Hindlimb muscle (tissue), 1 donor: ENCODE results near the gene DCAF5. TPM values are rescaled to one million over a fixed set of nuclear protein-coding genes. Genes with fewer than 3 reads are reported as not detected.
"Not testable (repeated sequence)": the region's sequence is repeated elsewhere in the genome, so short reads cannot be mapped to it uniquely, and the experiment has no call there.

Source experiments
- DNase-seq: peaks from one replicate; pipeline ENCODE4 v3.0.0-alpha.2; 2013
- polyA plus RNA-seq: library from polyadenylated mRNA; unstranded; fragments of 120-200 nt; gene quantifications from one replicate; pipeline ENCODE4 v1.2.1, GENCODE V29; 2013; ENCODE audit not compliant: insufficient read length

The DCAF5 gene, protein sequence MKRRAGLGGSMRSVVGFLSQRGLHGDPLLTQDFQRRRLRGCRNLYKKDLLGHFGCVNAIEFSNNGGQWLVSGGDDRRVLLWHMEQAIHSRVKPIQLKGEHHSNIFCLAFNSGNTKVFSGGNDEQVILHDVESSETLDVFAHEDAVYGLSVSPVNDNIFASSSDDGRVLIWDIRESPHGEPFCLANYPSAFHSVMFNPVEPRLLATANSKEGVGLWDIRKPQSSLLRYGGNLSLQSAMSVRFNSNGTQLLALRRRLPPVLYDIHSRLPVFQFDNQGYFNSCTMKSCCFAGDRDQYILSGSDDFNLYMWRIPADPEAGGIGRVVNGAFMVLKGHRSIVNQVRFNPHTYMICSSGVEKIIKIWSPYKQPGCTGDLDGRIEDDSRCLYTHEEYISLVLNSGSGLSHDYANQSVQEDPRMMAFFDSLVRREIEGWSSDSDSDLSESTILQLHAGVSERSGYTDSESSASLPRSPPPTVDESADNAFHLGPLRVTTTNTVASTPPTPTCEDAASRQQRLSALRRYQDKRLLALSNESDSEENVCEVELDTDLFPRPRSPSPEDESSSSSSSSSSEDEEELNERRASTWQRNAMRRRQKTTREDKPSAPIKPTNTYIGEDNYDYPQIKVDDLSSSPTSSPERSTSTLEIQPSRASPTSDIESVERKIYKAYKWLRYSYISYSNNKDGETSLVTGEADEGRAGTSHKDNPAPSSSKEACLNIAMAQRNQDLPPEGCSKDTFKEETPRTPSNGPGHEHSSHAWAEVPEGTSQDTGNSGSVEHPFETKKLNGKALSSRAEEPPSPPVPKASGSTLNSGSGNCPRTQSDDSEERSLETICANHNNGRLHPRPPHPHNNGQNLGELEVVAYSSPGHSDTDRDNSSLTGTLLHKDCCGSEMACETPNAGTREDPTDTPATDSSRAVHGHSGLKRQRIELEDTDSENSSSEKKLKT
- 46.9 TPM for polyA plus RNA-seq

DNA sequence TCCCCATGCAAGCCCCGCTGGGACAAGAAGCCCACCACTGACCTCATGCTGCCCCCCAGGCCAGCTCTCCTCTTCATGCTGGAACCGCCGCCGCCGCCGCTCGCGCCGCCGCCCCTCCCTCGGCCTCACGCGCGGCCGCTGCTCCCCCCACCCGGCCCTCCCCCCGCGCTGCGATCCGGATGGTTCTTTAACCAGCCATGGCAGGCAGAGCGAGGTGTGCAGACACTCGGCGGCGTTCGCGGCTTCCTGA, at the start of gene DCAF5:
DCAF5 (minus strand) TSS at position 218 of the 250 bp plus-strand sequence; CDS start at position 77, 141 bp downstream.
- DNase-seq, result no peak

DNA sequence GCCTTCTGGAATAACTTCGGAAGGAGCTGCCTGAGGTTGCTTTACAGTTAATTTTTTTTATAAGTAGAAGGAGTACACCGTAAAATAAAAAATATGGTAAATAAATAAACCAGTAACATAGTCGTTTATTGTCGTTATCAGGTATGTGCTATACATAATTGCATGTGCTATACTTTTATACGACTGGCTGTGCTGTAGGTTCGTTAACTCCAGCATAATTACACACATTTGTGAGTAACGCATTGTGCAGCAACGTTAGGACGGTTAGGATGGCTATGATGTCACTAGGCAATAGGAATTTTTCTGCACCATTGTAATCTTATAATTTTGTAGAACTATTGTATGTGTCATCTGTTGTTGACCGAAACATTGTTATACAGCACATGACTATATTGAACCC, 46.9 kb upstream of the DCAF5 start:
- DNase-seq, result no peak

DNA sequence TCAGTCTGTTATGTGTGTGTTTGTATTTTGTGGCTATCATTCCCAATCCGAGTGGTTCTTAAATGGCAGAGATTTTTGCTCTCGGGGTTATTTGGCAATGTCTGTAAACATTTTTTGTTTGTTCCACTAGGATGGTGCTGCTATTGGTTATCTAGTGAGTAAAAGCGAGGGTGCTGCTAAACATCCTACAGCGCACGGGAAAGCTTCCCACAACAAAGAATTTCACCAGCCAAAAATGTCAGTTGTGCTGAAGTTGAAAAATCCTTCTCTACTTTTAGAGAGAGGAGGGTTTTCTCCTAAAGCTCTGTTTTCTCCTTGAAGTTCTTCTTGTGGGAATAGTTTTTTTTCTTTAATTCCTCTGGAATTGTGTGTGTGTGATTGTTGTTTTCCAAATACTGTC, 40.8 kb upstream of the DCAF5 start:
- no peak for DNase-seq

DNA sequence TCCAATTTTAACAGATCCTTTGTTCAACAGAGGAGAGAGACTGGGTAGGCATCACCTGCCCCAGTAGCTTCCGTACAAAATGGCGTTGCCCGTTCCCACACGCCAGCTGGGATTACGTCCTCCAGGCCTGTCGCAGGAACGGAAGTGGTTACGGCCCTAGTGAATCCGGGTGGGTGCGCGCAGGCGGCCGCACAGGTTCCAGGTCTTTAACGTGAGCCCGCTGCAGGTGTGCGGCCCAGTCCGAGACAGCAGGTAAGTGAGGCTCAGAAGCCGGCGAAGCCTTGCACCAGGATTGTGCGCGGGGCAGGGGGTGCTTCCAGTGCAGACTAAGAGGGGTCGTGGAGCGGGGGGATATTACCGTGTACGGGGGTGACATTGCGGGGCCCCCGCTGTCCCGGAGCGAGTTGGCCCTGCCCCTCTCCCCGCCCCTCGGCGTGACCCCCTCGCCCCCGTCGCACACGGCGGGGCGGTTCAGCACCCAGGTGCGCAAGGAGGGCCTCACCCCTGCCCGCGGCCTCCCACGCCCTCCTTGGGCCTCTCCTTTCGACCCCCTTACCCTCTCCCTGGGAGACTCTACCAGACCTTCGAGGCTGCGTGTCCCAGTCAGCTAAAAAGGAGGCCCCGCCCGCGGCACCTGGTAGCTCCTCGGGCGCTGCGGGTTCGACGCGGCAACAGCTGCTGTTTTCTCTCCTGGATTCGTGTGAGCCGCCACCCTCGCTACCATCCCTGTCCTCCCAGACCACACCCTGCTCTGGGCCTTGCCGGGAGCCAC, 38.6 kb upstream of the DCAF5 start, which contains the start of gene EXD2:
EXD2 (plus strand) TSS at position 159 of the 772 bp plus-strand sequence. CDS start 17,973 bp downstream, outside the sequence.
- DNase-seq, result peak; percentile 85

DNA sequence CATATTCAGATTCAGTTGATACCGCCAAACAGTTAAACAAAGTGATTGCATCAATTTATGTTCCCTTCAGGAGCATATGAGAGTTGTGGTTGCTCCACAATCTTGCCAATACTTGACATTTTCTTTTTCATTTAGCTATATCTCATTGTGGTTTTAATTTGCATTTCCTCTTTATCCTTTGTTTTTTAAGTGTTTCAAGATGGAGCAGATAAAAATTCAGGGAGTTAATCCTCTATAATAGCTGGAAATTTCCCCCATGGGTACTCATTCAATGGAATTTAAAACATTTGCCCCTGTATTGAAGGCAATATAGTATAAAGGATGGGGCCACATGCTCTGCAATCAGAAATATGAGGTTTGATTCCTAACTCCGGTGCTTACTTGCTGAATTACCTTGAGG, 37.3 kb upstream of the DCAF5 start:
- DNase-seq, result no peak

DNA sequence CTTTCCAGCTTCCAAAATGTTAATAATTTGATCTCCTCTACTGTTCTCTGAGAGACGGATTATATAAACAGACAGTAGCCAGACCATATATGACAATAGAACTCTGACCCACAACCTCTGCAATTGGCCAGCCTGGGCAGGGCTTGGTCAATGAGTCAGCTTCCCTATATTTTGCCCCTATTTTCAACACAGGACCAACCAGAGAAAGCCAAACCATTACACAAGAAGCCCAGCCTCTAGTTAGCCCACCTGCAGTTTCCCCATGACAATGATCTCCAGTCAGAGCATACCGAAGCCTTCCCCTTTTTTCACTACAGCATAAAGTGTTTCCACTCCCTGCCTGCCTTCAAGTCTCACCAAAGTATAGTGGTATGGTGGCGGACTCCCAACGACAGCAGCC, 30.8 kb upstream of the DCAF5 start:
- no peak for DNase-seq

DNA sequence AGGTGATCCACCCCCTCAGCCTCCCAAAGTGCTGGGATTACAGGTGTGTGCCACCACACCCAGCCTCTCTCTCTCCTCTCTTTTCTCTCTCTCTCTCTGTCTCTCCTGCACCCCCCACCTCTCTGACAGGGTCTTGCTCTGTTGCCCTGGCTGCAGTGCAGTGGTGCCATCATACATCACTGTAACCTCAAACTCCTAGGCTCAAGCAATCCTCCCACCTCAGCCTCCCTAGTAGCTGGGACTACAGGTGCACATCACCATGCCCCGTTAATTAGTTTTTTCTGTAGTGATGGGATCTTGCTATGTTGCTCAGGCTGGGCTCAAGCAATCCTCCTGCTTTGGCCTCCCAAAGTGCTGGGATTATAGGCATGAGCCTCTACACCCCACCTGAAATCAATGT, 29.7 kb upstream of the DCAF5 start:
- not testable (repeated sequence) for DNase-seq

DNA sequence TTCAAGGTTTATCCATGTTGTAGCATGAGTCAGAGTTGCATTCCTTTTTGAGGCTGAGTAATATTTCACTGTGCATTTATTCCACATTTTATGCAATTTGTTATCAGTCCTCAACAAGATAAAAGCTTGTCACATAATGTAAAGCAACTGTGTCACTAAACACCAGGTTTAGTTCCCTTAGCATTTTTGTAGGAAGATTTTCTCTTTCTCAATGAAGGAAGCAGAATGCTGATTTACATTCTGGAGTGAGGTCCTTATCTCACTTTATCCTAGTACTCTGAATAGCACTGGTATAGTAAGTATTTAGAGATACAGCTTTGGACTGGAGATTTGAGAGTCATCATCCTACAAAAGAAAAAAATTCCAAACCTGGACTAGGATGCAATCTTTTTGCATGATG, 28.6 kb upstream of the DCAF5 start:
- no peak for DNase-seq

DNA sequence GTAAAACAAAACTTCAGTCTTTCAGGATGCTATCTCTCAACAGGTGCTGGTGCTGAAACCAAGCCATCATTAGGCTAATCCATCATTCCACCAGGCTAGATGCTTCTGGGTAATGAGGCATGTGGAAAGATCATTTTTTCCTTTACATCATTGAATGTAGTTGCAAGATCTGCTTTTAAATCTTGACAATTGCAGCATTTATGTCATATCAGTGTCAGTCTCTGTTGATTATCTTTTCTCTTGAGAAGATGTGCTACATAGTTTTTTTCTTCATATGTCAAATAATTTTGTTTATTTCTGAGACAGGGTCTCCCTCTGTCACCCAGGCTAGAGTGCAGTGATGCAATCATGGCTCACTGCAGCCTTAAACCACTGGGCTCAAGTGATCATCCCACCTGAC, 22.2 kb upstream of the DCAF5 start:
- DNase-seq, result no peak

DNA sequence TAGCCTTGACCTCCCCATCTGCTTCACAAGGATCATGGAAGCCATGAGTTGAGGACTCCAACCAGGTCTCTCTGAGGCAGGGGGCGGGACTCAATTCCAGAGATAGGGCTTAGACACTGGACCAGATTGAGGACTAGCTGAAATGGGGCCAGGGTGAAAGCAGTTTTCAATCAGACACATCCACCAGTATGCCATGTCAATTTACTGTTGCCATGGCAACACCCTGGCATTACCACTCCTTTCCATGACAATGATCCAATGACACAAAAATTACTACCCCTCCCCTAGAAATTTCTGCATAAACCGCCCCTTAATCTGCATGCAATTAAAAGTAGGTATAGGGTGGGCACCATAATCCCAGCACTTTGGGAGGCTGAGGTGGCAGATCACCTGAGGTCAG, 18.6 kb upstream of the DCAF5 start:
- no peak for DNase-seq

DNA sequence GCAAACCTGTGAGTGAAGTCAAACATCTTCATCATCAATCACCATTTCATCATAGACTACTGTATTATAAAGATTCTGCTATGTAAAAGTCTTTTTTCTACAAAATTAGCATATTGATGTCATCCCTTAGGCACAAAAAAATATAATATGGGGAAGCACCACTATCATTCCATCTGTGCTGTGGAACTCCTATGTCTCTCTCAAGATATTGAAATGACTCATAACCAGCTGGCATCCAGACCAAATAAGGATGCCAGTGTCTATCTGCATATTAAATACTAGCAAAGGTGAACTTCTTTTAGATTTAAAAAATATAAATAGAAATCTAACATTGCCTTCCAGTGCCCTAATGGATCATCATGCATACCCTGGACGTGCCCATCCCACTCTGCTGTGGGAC, 17.9 kb upstream of the DCAF5 start:
- DNase-seq, result no peak

DNA sequence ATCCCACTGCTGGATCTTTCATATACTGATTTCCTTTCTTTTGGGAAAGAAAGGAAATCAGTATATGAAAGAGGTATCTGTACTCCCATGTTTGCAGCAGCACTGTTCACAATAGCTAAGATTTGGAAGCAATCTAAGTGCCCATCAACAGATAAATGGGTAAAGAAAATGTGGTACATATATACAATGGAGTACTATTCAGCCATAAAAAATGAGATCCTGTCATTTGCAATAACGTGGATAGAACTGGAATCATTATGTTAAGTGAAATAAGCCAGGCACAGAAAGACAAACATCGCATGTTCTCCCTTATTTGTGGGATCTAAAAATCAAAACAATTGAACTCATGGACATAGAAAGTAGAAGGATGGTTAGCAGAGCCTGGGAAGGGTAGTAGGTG, 12.9 kb upstream of the DCAF5 start:
- DNase-seq, result not testable (repeated sequence)

DNA sequence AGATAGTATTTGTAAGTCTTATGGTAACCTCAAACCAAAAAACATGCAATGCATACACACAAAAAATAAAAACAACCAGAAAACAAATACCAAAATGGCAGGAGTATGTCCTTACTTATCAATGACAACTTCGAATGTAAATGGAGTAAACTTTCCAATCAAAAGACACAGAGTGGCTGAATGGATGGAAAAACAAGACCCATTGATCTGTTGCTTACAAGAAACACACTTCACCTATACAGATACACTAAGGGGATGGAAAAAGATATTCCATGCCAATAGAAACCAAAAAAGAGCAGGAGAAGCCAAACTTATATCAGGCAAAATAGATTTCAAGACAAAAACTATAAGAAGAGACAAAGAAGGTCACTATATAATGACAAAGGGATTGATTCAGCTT, 8.7 kb upstream of the DCAF5 start:
- DNase-seq, result no peak

DNA sequence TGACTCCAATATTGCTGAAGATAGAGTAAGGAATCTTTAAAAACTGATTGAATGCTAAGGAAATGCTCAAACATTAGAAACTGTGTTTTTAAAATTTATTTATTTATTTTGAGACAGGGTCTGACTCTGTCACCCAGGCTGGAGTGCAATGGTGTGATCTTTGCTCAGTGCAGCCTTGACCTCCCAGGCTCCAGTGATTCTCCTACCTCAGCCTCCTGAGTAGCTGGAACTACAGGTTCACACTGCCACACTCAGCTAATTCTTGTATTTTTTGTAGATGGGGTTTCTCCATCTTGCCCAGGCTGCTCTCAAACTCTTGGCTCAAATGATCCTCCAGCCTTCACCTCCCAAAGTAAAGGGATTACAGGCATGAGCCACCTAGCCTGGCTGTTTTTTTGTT, 3.3 kb upstream of the DCAF5 start:
- DNase-seq, result no peak

DNA sequence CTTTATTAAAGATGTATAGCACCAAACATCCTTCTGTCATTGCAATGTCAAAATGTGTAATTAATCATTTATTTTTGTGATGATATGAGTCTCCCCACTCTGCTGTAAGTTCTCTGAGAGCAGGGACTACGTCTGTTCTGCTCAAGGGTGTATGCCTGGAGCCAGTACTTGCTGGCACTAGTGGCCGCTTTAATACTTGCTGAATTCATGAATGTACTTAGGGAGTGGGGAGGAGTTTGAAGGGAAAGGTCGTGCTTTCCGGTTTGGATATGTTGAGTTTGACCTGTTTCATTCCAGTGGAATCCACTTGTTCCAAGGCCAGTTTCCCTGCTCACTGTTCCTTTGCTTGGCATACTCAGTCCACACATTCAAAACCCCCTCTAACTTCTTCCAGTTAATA, 1.9 kb upstream of the DCAF5 start:
- DNase-seq, result no peak

DNA sequence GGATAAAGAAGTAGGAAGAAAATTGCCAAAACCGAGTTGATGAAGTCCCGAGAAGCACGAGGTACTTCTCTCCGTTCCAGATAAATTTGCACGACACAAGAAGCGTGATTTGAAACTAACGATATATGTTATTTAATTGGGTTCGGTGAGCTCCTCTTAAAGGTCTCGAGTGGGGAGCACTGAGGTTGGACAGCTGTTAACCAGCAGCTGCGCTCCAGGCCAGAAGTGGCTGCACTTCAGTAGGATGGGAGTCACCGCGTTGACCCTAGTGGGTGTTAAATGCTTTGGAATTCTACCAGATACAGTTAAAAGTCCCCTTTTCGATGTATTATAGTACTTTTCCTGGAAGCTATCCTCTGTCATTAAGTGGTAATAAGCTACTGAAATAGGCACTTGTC, 953 bp upstream of the DCAF5 start:
- DNase-seq, result peak; percentile 44

DNA sequence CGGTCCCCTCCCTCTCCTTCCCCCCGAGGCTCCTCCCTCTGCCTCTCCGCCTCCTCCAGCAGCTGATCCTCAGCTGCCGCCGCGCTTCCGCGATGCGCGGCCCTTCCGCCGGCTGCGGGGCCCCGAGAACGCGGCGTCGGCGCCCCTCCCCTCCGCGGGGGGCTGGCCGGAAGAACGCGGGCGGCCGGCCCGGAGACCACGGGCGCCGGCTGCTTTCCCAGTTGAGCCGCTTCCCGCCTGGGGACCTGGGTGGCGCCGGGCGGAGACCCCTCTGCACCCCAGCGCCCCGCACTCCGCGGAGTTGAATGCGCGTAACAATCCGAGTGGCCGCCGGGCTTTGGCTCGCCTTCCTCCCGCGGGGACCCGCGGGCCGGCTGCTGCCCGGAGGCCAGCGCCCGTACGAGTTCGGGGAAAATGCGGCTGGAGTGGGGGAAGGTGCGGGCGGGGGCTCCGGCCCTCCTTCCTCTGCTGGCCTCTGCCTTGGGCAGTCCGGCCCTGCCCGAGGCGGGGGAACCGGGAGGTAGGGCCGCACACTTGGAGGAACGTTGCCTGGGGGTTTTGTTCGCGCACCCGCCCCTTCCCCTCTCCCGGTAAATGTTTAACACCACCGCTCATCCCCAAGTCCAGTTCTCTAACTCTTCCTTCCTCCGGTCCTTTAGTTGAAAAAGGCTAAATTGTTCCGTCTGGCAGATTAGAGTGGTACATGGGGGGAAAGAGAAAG, 393 bp upstream of the DCAF5 start:
- DNase-seq, result peak; percentile 95

DNA sequence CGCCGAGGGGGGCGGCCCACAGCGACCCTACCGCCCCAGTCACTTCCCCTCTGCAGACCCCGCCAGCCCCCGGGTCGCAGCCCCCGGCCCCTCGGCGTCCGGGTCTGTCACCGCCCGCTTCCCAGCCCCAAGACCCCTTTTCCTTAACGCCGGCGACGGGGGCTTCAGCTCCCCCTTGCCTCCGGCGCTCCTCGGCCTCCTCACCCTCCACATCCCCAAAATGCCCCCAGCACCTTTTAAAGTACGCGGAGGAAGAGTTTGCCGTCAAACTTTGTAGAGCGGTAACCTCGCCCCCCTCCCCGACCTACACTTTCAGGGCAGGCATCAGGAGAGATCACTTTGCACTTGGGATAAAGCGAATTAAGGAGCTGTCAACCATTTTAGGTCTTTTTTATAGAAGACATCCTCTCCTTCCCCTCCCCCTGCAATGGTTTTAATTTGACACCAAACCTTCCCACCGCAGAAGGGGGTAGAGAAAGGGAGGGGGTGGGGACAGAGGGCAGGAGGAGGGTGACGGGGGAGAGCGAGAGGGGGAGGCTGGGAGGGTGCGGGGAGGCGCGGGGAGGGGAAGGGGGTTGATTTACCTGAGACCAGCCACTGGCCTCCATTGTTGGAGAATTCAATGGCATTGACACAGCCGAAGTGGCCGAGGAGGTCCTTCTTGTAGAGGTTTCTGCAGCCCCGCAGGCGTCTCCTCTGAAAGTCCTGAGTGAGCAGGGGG, 578 bp downstream of the DCAF5 start:
- peak; percentile 43 for DNase-seq

DNA sequence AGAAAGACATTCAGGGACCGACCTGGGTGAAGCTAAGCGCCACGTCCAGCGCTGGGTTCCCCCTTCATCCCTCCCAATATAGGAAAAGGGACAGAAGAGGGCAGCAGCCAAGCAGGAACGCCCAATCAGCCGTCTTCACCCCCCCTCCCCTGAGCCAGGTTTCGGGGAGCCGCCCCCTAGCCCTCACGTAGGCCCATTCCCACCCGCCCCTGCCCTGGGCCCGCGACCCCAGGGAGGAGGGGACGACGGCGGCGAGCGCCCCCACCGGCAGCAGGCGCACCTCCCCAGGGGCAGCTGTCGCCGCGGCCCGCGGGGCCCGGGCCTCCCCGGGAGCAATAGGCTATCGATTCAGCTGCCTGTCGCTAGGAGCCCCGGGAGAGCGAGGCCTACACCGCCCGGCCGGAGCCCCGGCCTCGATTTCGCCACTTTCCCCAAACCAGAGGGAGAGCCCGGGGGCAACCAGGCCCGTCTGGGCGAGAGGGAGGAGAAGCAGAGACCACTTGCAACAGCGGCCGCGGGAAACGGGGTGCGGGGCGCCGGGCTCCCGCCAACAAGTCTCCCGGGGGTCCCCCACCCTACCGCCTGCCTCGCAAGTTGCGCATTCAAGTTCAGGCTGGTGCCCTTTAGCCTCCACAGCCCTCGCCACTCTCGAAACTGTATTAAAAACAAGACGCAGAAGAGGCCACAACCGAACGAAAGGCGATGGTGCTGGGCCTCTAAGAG, 1.3 kb downstream of the DCAF5 start:
- DNase-seq, result peak; percentile 77

DNA sequence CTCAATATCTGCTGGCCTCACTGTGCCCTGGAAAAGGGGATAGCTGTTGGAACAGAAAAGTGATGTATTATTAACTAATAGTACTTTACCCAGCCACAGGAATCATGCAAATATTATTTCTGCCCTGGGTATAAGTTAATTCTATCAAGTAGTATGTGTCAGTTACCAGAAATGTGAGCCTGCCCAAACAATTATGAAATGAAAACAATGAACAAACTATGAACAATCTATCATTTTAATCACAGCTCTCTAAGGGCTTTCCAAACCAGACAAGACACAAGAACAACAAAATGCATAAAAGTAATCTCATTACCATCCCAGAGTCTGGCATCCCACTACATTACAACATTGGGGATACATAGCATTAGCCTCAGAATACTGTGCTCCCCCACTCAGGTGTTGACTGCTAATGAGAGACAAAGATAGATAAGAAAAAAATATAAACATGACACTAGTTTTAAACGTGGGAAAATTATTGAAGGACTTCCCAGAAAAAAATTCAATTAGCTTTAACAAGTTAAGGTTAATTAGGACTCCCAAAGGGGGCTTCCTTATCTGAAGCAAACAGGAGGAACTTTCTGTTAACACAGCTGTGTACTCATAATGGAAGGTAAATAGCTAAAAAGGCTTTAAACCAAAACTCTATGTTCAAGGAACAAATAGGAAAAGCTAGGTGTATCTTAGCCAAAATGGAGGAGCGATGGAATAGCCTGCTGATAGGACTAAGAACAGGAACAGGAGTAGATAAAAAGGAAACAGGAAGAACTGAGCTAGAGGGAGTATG, 3.3 kb downstream of the DCAF5 start:
- DNase-seq, result no peak
